Measurements from ENCODE around the gene MTMR3. TPM values are rescaled to one million over a fixed set of nuclear protein-coding genes. Genes with fewer than 3 reads are reported as not detected.

The MTMR3 gene
- total and polyA plus RNA-seq, 2 of the 8 experiments (the other 6 are each of a cell fraction or from before 2014, with no cell fraction given), result 16.9 to 18.5 TPM

- no peak for TF ChIP-seq CHD7 (IDR thresholded peaks at IDR 0.05; ENCODE audit: insufficient replicate concordance, low read length)
- TF ChIP-seq RFX5 (IDR thresholded peaks at IDR 0.05; ENCODE audit: borderline replicate concordance, low read depth, low read length), result no peak
- no peak for TF ChIP-seq KDM5A (IDR thresholded peaks at IDR 0.05; ENCODE audit: low read length)
- TF ChIP-seq CHD2 (IDR thresholded peaks at IDR 0.05; ENCODE audit: low read length), result no peak
- TF ChIP-seq ZNF274 (IDR thresholded peaks at IDR 0.05; ENCODE audit: borderline replicate concordance, extremely low read depth, low read length), result no peak
- TF ChIP-seq SIRT6 (IDR thresholded peaks at IDR 0.05; ENCODE audit: low read length), result no peak
- TF ChIP-seq CBX5 (IDR thresholded peaks at IDR 0.05; ENCODE audit: low read depth, low read length), result no peak
- TF ChIP-seq CTBP2 (IDR thresholded peaks at IDR 0.05; ENCODE audit: borderline replicate concordance, insufficient read depth, insufficient read length, low read length), result no peak
- no peak for TF ChIP-seq SP2 (IDR thresholded peaks at IDR 0.05; ENCODE audit: low read length)
- no peak for TF ChIP-seq JUN (IDR thresholded peaks at IDR 0.05; ENCODE audit: low read depth, low read length)
- TF ChIP-seq YY1 (IDR thresholded peaks at IDR 0.05; ENCODE audit: low read depth, low read length), result no peak
- no peak for TF ChIP-seq SRF (IDR thresholded peaks at IDR 0.05; ENCODE audit: low read depth, low read length)
- TF ChIP-seq HDAC2 (IDR thresholded peaks at IDR 0.05; ENCODE audit: borderline replicate concordance in 1 of 2, low read depth in 2 of 2, low read length in 2 of 2), result no peak
Observed at GRCh38 chr22:29971607-29972006, 88.6 kb downstream of the MTMR3 start (continued).
